GOT3 (cell line): Measurements from ENCODE around the gene TNK1.

Source experiments
- DNase-seq: peaks from one replicate; lab custom pipeline; 2025; ENCODE audit warnings: mixed read lengths; lab: John Stamatoyannopoulos, UW

The TNK1 gene

DNA sequence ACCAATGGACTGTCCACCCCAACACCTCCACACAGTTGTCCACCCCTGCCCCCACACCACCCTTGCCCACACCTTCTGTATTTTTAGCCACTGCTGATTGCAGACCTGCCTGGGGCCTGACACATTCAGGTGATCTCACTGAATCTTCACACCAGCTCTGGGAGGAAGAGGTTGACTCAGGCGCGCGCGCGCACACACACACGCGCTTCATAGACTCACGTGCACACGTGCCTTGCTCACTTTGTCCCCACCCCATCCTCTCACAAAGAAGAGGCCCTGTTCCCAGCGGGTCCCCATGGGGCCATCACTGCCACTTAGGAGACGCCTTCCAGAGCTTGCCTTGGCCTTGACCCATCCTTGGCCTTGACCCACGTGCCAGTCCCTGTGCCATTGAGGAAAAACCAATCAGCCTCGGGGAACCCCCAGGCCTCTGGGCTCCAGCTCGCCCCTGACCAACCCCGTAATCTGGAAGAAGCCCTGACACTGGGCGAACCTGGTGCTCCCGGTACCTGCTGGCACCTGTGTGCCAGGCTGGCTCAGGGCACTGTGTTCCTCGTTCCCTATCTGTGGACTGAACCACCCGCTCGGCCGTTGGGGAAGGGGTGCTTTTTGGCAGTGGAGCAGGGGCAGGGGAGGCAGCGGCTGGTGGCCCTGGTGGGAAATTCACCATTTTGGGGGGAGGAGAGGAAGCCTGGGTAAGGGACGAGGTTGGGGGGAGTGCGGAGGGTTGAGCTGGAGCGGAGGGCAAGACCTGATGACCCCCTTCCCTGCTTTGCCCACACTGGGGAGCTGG lies 29.9 kb downstream of the TNK1 start:
- DNase-seq = no peak

DNA sequence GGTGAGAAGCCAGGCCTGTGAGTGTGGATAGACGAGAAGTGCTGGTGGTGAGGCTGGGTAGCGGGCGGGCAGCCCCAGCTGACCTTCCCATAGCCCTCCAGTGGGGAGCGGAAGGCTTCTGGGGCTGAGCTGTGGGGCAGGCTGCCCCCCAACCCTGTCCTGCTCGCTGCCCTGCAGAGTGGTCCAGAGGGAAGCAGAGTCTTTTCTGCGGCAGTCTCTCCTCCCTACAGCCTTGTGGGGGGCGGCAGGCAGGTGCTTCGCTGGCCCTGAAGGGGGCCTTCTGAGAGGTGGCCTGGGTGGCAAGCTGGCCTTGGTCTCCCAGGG lies 30.5 kb downstream of the TNK1 start:
- no peak for DNase-seq

DNA sequence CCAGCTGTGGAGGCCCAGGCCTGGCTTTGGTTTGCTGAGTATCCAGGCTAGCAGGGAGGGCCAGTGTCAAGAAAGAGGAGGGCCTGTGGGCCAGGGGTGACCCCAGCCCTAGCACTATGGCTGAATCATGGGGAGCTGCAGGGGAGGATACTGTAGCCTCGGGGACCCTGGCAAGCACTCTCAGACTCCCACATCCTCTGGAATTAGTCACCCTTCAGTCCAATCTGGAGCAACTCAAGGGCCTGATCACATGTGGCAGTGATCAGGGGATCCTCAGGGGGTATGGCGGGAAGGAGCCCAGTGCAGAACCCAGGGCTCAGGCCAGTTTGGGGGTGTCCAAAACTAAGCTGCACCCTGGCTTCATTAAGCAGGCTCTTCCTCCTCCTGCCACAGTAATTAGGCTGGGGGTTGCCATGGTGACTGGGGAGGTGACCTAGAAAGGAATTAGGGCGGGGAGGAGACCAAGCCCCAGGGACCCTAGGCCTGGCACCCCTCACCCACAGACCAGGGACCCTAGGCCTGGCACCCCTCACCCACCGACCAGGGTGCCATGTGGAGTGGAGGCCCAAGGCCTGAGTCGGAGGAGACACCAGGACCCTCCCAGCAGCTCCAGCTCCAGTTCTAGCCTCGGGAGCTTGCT lies 32.6 kb downstream of the TNK1 start:
- no peak for DNase-seq

DNA sequence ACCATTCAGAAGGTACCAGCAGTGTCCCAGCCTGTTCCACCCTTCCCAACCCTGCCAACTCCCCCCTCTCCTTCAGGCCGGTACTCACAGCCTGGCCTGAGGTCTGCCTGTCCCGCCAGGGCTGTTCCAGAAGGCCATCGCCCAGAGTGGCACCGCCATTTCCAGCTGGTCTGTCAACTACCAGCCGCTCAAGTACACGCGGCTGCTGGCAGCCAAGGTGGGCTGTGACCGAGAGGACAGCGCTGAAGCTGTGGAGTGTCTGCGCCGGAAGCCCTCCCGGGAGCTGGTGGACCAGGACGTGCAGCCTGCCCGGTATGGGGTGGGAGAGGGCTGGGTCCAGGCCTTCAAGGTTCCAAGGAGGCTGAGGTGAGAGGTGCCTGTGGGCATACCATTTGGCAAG lies 33.9 kb downstream of the TNK1 start:
- DNase-seq = no peak

DNA sequence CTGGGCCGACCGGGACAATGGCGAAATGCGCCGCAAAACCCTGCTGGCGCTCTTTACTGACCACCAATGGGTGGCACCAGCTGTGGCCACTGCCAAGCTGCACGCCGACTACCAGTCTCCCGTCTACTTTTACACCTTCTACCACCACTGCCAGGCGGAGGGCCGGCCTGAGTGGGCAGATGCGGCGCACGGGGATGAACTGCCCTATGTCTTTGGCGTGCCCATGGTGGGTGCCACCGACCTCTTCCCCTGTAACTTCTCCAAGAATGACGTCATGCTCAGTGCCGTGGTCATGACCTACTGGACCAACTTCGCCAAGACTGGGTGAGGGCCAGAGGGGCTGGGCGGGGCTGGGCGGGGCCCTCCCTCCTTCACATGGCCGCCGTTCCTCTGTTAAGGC lies 34.9 kb downstream of the TNK1 start:
- no peak for DNase-seq

DNA sequence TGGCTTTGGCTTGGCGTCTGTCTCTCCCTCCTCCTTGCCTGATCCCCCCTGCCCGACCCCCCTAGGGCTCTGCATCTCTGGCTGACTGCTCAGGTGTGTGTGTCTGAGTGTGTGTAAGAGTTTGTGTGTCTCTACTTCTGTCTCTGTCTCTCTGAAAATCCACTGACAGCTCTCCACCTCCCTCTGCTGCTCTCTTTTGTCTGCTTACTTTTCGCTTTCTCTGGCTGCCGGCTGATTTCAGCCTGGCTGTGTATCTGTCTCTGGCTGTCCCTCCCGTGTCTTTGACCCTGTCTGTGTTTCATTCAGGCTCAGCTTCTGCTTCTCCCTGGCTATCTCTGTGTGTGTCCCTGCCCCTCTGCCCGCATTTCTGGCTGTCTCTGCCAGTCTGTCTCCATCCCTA lies 35.4 kb downstream of the TNK1 start:
- DNase-seq = no peak

DNA sequence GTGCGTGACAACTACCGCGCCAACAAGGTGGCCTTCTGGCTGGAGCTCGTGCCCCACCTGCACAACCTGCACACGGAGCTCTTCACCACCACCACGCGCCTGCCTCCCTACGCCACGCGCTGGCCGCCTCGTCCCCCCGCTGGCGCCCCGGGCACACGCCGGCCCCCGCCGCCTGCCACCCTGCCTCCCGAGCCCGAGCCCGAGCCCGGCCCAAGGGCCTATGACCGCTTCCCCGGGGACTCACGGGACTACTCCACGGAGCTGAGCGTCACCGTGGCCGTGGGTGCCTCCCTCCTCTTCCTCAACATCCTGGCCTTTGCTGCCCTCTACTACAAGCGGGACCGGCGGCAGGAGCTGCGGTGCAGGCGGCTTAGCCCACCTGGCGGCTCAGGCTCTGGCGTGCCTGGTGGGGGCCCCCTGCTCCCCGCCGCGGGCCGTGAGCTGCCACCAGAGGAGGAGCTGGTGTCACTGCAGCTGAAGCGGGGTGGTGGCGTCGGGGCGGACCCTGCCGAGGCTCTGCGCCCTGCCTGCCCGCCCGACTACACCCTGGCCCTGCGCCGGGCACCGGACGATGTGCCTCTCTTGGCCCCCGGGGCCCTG lies 36.3 kb downstream of the TNK1 start:
- no peak for DNase-seq

DNA sequence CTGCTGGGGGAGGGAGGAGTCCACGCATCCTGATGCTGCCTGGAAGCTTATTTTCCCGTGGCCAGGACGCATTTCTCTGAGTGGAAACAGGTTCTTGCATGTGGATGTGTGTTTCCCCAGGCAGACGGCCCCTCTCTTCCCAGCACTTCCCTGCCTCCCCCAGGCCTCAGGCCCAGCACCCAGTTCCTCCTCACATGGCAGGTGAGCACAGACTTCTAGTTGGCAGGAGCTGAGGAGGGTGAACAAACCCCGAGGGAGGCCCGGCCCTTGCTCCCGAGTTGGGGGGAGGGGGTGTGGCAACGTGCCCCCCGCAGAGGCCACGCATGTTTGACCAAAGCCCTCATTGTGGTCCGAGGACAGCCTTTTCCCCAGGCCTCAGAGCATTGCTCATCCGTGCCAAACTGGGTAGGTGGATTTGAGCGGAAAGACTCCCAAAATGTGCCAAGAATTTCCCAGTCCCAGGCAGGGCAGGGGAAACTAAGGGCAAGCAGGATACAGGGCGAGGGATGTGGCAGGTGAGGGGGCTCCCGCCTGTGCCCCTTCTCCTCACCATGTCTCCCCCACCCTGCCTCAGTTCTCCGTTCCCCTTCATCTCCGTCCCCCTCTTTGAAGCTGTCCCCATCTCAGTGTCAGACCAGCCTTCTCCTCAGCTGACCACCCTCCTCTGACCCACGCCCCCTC lies 37.7 kb downstream of the TNK1 start:
- DNase-seq = no peak

DNA sequence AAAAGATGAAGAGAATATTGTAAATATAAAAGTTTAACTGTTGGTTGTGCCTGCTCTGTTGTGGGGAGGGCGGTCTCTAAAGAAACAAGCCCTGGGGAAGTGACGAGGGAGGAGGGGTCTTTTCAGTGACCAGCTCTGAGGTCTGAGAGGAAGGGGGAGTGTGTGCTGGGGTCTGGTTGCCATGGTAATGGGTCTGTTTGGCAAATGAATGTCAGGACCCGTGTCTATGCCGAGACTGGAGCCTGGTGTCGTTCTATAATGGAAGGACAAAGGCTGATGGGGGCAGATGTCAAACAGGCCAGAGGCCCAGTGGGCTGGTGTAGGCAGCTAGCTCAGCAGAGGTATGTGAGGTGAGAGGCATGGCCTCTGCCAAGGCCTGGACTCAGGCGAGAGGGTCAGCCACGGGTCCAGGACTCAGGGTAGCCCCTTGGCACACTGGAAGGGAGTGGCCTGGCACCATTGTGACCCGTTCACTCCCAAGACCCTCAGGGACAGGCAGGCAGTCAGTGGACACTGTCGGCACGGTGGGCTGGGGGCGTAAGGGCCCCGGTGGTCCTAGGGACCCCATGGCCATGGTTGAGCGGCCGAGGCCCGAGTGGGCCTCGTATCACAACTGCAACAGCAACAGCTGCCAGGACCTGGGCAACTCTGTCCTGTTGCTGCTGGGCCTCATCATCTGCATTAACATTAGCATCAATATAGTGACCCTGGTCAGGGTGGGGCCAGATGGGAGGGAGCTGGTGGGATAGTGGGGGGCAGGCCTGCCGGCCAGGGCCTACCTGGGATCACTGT lies 39.1 kb downstream of the TNK1 start, which contains the start of gene SPEM1:
SPEM1 (plus strand) TSS at position 506 of the 792 bp plus-strand sequence; CDS start at position 567, 61 bp downstream.
- DNase-seq = no peak

DNA sequence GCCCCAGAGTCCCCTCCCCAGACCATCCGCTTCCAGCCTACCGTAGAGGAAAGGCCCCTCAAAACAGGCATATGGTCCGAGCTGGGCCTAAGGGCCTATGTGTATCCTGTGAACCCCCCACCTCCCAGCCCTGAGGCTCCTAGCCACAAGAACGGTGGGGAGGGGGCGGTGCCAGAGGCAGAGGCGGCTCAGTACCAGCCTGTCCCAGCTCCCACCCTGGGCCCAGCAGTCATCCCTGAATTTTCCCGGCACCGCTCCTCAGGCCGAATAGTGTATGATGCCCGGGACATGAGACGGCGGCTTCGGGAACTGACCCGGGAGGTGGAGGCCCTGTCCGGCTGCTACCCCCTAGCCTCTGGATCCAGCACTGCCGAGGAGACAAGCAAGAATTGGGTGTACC lies 40.3 kb downstream of the TNK1 start:
- DNase-seq = no peak

DNA sequence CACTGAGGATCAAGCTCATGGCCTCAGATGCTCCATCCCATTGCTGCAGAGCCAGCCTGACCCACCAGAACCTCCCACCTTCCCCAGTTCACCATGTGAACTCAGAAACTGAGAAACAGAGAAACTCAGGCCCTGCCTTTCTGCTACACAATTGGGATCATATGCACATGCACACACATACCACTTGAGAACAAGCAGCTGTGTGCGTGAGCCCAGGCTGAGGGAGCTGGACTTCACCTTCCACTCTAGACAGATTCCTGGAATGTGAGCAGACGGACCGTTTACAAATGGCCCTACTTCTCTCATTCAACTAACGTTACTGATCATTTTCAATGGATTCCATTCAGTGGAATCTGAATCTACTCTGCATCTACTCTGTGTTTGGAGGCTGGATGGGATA lies 42.8 kb downstream of the TNK1 start:
- no peak for DNase-seq

DNA sequence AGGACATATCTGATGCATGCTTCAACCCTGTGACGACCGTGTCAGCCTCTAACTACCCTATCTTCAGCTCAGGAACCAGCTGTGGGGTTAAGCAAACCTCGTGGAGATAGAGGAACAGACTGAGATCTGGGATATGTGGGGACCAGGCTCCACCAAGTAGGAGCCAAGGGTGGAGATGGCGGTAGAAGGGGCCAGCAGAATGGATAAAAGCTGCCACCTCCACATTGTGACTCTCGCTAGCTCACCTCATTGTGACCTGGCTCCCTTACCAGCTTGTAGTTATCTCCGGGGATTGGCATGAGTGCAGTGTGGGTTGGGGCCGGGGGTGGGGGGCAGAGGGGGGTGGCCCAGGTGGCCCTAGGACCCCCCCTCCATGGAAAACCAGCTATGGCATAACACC lies 44.4 kb downstream of the TNK1 start, which contains the start of gene SPEM2:
SPEM2 (plus strand) TSS at position 301 of the 400 bp plus-strand sequence; CDS start at position 374, 73 bp downstream.
- no peak for DNase-seq

DNA sequence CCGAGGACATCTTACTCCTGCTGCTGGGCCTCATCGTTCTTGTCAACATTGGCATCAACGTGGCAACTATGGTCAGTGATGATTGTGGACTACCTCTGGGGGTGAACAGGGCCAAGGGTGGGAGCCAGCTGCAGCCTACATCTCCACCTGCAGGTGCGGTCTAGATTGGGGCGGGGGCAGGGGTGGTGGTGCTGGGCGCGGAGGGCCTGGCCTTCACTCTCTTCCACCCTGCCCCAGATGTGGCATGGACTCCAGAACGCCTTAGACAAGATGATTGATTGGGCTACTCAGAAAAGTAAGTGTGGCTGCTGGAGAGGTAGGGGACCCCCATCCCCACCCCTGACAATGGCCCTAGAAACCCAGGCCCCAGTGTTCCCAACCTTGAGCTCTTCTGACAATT lies 44.9 kb downstream of the TNK1 start:
- DNase-seq = no peak

DNA sequence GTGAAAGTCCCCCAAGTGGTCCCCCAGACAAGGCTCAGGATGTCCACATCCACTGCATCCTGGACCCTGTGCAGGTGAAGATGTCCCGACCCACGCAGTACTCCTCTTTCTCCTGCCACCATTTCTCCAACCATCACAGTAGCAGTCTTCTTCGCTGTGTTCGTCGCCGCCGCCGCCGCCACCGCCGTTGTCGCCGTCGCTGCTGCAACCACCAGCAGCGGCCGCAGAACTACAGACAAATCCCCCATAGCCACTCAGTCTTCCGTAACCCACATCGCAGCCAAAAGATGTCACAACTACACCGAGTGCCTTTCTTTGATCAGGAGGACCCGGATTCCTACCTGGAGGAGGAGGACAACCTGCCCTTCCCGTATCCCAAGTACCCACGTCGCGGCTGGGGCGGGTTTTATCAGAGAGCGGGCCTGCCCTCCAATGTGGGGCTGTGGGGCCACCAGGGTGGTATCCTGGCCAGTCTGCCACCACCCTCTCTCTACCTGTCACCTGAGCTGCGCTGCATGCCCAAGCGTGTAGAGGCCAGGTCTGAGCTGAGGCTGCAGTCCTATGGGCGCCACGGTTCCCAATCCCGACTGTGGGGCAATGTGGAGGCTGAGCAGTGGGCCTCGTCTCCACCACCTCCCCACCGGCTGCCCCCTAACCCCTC lies 45.4 kb downstream of the TNK1 start:
- DNase-seq = no peak

DNA sequence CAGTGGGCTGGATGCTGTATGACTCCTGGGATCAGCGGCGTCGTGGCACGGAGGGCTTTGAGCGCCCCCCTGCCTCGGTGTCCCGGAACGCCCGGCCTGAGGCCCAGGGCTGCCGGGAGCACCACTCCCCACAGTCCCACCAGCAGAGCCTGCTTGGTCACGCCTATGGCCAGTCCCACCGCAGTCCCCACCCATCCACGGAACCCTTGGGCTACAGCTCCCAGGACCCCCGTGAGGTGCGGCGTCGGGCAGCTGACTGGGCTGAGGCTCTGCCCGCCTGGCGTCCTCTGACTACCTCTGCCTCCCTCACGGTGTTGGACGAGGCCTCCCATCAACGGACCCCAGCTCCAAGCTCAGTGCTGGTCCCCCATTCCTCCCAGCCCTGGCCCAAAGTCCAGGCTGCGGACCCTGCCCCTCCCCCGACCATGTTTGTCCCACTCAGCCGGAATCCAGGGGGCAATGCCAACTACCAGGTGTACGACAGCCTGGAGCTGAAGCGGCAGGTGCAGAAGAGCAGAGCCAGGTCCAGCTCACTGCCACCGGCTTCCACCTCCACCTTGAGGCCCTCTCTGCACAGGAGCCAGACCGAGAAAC lies 46.1 kb downstream of the TNK1 start:
- no peak for DNase-seq

DNA sequence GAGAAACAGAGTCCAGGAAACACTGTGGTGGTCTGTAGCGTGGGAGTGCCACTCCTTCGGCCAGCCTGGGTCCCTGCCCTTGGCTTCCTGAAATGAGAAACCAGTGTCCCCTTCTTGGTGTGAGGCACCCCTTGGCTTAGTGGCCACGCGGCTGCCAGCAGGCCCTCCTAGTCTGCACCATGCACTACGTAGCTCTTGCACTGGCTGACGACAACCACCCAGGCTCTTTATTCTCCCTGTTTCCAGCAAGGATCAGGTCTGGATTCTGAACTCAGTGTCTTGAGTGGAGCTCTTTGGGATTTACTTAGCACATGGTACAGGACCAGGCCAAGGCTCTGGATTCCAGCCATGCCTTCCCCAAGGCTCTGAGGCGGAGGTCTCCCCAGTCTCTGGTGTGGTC lies 46.7 kb downstream of the TNK1 start:
- no peak for DNase-seq

DNA sequence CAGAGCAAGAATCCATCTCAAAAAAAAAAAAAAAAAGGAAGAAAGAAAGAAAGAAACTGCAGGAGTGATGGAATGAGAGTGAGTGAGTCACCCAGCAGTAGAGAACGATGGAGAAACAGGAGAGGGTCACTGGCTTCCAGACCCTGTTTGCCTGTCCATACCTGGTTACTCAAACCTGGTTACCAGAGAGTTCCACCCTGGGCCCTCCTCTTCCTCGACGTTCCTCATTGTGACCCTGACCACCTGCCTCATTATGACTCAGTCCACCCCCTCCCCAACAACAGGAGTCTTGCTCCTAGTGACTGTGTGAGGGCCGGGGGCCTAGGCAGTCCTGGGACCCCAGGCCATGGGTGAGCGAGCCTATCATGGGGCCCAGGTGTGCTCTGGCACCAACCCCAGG lies 47.7 kb downstream of the TNK1 start, which contains the start of gene SPEM3:
SPEM3 (plus strand) TSS at position 301 of the 400 bp plus-strand sequence; CDS start at position 347, 46 bp downstream.
- DNase-seq = no peak

DNA sequence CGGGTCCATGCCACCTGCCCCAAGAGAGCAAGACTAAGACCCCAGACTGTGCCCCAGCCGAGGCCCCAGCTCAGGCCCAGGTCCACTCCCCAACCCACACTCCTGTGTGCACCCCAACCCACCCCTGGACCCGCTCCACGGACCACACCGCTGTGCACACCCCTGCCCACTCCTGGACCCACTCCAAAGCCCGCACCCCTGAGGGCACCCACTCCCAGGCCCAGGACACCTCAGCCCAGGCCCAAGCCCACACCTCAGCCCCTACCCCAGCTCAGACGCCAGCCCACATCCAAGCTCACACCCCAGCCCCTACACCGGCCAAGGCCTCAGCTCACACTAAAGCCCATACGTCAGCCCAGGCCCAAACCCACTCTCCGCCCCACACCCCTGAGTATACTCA lies 48.8 kb downstream of the TNK1 start:
- DNase-seq = no peak

DNA sequence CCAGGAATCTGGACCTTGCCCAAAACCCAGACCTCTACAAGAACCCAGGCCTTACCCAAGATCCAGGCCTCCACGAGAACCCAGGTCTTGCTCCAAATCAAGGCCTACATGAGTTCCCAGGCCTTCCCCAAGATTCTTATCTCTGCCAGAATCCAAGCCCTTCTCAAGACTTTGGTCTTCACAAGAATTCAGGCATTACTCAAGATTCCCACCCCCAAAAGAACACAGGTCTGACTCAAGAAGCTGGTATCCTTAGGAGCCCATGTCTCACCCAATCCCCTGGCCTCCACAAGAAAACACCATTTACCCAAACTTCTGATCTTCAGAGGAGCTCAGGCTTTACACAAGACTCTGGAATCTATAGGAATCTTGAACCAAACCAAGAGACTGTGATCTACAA lies 50.3 kb downstream of the TNK1 start:
- DNase-seq = no peak

DNA sequence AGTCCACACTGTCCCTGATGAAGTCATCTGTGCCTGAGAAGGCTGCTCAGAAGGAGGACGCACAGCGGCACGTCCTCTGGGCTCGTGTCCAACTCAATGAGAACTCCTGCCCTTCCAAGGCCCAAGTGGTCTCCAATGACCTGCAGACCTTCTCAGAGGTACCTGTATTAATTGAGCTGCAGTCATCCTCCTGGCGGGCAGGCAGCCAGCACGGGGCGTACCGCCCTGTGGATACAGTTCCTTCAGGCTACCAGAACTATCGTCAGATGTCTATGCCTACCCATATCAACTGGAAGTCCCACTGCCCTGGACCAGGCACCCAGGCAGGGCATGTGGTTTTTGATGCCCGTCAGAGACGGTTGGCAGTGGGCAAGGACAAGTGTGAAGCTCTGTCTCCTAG lies 51.4 kb downstream of the TNK1 start:
- DNase-seq = no peak
